HEK293T (cell line): ENCODE results near the gene ELMOD3.

Source experiments
- CTCF ChIA-PET: fragments of 350-600 bp; formaldehyde crosslinking; extraction: SDS; loops from one replicate; lab custom pipeline; 2021; ENCODE audit warnings: antibody characterized with exemption, inconsistent platforms; lab: Yijun Ruan, JAX
- POLR2A ChIA-PET: fragments of 350-600 bp; formaldehyde crosslinking; extraction: SDS; loops from one replicate; lab custom pipeline; 2020; ENCODE audit warnings: antibody characterized with exemption, inconsistent platforms; lab: Yijun Ruan, JAX
- DNase-seq: peaks from one replicate; pipeline ENCODE4 v3.0.0; 2012; ENCODE audit warnings: mixed read lengths; ENCODE audit errors: extremely low spot score
- ARNT ChIP-seq: fragments of 450-650 bp; IDR thresholded peaks from 2 replicates; pipeline ENCODE4 v1.6.1; 2017; ENCODE audit warnings: mild to moderate bottlenecking
- BHLHE40 ChIP-seq: fragments of 450-650 bp; IDR thresholded peaks from 2 replicates; pipeline ENCODE4 v1.6.1; 2016; ENCODE audit warnings: mild to moderate bottlenecking, moderate library complexity, borderline replicate concordance
- CTBP1 ChIP-seq: fragments of 450-650 bp; IDR thresholded peaks from 2 replicates; pipeline ENCODE4 v1.6.1; 2016; ENCODE audit warnings: borderline replicate concordance
- ELF4 ChIP-seq: fragments of 450-650 bp; IDR thresholded peaks from 2 replicates; pipeline ENCODE4 v1.6.1; 2017; ENCODE audit warnings: antibody characterized with exemption
- FOXA1 ChIP-seq: fragments of 450-650 bp; IDR thresholded peaks from 2 replicates; pipeline ENCODE4 v1.6.1; 2016; ENCODE audit warnings: mild to moderate bottlenecking
- FOXK2 ChIP-seq: fragments of 450-650 bp; IDR thresholded peaks from 2 replicates; pipeline ENCODE4 v1.6.1; 2016; ENCODE audit warnings: mild to moderate bottlenecking
- FOXM1 ChIP-seq: fragments of 450-650 bp; IDR thresholded peaks from 2 replicates; pipeline ENCODE4 v1.6.1; 2017; ENCODE audit warnings: mild to moderate bottlenecking, borderline replicate concordance
- HDGF ChIP-seq: fragments of 450-650 bp; IDR thresholded peaks from 2 replicates; pipeline ENCODE4 v1.6.1; 2017; ENCODE audit warnings: antibody characterized with exemption, borderline replicate concordance
- L3MBTL2 ChIP-seq: fragments of 450-650 bp; conservative IDR thresholded peaks from 2 replicates; pipeline ENCODE4 v1.6.1; 2016; ENCODE audit warnings: mild to moderate bottlenecking
- LEF1 ChIP-seq: fragments of 450-650 bp; IDR thresholded peaks from 2 replicates; pipeline ENCODE4 v1.6.1; 2017; ENCODE audit warnings: mild to moderate bottlenecking, borderline replicate concordance
- NFRKB ChIP-seq: fragments of 450-650 bp; IDR thresholded peaks from 2 replicates; pipeline ENCODE4 v1.6.1; 2016; ENCODE audit warnings: mild to moderate bottlenecking, moderate library complexity
- SP1 ChIP-seq: fragments of 450-650 bp; IDR thresholded peaks from 2 replicates; pipeline ENCODE4 v1.6.1; 2017
- SUZ12 ChIP-seq: fragments of 450-650 bp; IDR thresholded peaks from 2 replicates; pipeline ENCODE4 v1.6.1; 2016; ENCODE audit warnings: mild to moderate bottlenecking
- TARDBP ChIP-seq: fragments of 450-650 bp; IDR thresholded peaks from 2 replicates; pipeline ENCODE4 v1.6.1; 2016
- ZNF384 ChIP-seq: fragments of 450-650 bp; IDR thresholded peaks from 2 replicates; pipeline ENCODE4 v1.6.1; 2016
- TF ChIP-seq, protein P1 (sequence below): fragments of 450-650 bp; IDR thresholded peaks from 2 replicates; pipeline ENCODE4 v1.6.1; 2016

ELMOD3 gene

DNA sequence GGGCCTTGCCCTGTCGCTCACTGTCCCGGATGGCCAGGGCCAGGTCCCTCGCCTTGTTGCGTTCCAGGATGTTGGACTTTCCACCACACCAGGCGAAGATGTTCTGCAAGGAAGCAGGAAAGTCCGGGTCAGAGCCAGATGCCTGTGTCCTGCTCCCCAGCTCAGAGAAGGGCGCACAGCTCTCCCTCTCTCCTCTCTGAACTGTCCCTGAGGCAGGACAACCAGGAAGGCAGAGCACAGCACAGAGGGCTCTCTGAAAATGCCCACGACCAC is 44.5 kb downstream of the ELMOD3 start:
- DNase-seq, result no peak
- CTCF ChIA-PET, result no interaction called here
- TF ChIP-seq, protein P1, sequence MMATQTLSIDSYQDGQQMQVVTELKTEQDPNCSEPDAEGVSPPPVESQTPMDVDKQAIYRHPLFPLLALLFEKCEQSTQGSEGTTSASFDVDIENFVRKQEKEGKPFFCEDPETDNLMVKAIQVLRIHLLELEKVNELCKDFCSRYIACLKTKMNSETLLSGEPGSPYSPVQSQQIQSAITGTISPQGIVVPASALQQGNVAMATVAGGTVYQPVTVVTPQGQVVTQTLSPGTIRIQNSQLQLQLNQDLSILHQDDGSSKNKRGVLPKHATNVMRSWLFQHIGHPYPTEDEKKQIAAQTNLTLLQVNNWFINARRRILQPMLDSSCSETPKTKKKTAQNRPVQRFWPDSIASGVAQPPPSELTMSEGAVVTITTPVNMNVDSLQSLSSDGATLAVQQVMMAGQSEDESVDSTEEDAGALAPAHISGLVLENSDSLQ, result no peak
- no peak for TF ChIP-seq FOXK2
- TF ChIP-seq ELF4, result no peak
- TF ChIP-seq NFRKB, result no peak
- TF ChIP-seq BHLHE40, result no peak
- TF ChIP-seq L3MBTL2, result no peak
- no peak for TF ChIP-seq HDGF
- TF ChIP-seq LEF1, result no peak
- no peak for TF ChIP-seq FOXM1
- TF ChIP-seq ARNT, result no peak
- no peak for TF ChIP-seq FOXA1
- TF ChIP-seq SUZ12, result no peak
- no peak for TF ChIP-seq SP1
- TF ChIP-seq ZNF384, result no peak
- POLR2A ChIA-PET, result no interaction called here

DNA sequence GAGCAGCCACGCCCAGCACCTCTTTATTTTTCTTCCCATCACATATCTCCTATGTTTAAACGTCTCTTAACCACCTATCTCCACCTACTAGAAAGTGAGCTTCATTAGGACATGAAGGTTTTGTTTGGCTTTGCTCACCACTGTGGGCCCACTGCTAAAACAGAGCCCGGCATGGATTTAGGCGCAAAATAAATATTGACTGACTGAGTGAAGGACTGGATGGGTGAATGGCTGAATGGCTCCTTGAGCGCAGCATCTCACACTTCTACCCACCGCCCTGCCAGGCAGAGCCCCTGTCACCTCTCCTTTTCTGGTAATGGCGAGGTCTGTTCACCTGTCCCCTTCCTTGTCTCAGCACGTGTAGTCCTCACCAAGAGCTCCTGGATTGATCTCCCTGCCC is 45.5 kb downstream of the ELMOD3 start:
- POLR2A ChIA-PET, result interaction anchor here (1.4 kb wide), 1 partner anchor 18 kb away, joined by 6 read pairs; the partner anchor contains the start of gene SH2D6
- no peak for DNase-seq
- CTCF ChIA-PET, result no interaction called here
- no peak for TF ChIP-seq L3MBTL2
- TF ChIP-seq ZNF384, result no peak
- no peak for TF ChIP-seq ELF4
- no peak for TF ChIP-seq HDGF
- TF ChIP-seq BHLHE40, result no peak
- no peak for TF ChIP-seq NFRKB
- TF ChIP-seq CTBP1, result no peak
- TF ChIP-seq FOXA1, result no peak
- TF ChIP-seq SUZ12, result no peak
- TF ChIP-seq ARNT, result no peak
- TF ChIP-seq TARDBP, result no peak
- TF ChIP-seq FOXM1, result no peak
- TF ChIP-seq FOXK2, result no peak
- no peak for TF ChIP-seq LEF1

DNA sequence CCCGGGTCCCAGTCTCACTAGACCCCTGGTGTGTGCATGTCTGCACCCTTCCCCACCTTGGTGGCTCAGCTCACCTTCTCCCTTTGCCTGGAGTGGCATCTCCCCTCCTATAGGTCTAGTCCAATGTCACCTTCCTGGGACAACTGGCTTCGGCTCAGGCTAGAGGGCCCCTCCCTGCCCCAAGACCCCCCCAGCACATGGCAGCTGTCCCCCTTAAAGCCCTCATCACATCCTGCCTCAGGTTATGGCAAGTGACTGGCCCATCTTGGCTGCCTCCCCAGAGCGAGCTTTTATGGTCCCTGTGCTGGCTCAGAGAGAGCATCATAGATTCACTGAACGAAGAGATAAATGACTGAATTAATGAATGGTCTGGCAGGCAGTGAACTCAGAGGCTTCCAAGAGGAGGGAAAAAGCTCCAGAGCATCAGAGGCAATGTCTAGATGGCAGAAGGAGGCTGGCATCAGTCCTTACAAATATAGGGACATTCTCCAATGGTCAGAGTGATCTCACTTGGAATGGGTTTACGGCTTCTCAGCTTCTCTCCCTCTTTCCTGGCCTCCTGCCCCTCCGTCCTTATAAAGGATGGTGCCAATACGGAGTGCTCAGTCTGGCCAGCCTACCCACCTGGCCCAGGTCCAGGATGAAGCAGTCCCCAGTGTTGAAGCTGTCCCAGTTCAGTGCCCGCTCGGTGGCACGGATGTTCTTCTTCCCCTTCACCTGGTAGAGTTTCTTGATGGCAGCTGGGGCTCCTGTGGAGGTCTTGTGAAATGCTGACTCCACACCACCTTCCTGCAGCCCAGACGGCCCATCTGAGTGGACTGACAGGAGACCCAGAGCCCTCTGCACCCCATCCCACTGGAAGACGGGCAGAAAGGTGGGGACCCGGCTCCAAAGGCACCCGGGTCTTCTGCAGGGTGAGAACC is 46.2 kb downstream of the ELMOD3 start:
- POLR2A ChIA-PET, result interaction anchor here (1.4 kb wide), 1 partner anchor 17 kb away, joined by 6 read pairs; the partner anchor contains the start of gene SH2D6

DNA sequence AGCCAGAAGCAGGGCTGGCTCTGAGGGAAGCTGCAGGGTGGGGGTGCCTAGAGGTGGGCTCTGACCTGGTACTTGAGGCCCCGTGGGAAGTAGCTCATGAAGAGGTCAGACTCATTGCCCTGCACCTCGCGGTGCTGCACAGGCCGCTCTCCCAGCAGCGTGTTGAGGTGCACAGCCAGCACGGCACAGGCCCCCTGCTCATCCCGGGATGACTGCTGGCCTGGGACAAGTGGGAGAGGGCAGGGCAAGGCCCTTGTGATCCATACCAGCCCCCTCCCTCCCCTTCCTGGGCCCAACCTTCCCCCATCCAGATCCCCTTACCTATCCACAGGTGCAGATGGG is 46.9 kb downstream of the ELMOD3 start:
- TF ChIP-seq FOXK2 (no peak), LEF1 (no peak), ARNT (no peak), CTBP1 (no peak), FOXM1 (no peak), ZNF384 (no peak), HDGF (no peak), TARDBP (no peak), SUZ12 (no peak), SP1 (no peak), L3MBTL2 (no peak), BHLHE40 (no peak)
- TF ChIP-seq, protein P1, result no peak
- CTCF ChIA-PET, result no interaction called here
- no peak for DNase-seq
- POLR2A ChIA-PET, result no interaction called here

More for the DNA sequence above, 46.2 kb downstream of the ELMOD3 start:
- TF ChIP-seq LEF1, result no peak
- TF ChIP-seq L3MBTL2, result no peak
- TF ChIP-seq BHLHE40, result no peak
- TF ChIP-seq ARNT, result no peak
- TF ChIP-seq NFRKB, result no peak
- no peak for TF ChIP-seq FOXK2
- TF ChIP-seq FOXA1, result no peak
- no peak for TF ChIP-seq SP1
- TF ChIP-seq, protein P1, result no peak
- TF ChIP-seq CTBP1, result no peak
- TF ChIP-seq ELF4, result no peak
- no peak for TF ChIP-seq SUZ12
- TF ChIP-seq ZNF384, result no peak
- TF ChIP-seq TARDBP, result no peak
- no peak for TF ChIP-seq FOXM1
- TF ChIP-seq HDGF, result no peak
- DNase-seq, result no peak
- CTCF ChIA-PET, result no interaction called here

DNA sequence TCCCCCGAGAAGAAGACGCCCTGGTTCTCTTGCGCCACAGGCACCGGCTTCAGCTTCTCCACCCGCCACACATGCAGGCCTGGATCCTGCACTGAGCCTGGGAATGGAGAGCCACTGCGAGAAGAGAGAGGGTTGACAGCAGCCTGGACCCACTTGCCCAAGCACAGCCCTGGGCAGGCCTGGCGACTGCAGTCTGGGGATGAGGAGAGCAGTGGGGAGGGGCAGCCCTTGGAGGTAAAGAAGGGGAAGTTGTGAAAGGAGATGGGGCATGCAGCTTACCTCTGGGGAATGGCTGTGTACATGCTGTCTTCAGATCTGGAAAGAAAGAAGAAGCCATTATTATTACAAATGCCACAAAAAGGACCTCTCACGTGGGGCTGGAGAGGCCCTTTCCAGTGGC is 47.3 kb downstream of the ELMOD3 start:
- CTCF ChIA-PET, result no interaction called here
- POLR2A ChIA-PET, result no interaction called here
- DNase-seq, result no peak
- TF ChIP-seq CTBP1 (no peak), FOXK2 (no peak), L3MBTL2 (no peak), ARNT (no peak), ELF4 (no peak)

DNA sequence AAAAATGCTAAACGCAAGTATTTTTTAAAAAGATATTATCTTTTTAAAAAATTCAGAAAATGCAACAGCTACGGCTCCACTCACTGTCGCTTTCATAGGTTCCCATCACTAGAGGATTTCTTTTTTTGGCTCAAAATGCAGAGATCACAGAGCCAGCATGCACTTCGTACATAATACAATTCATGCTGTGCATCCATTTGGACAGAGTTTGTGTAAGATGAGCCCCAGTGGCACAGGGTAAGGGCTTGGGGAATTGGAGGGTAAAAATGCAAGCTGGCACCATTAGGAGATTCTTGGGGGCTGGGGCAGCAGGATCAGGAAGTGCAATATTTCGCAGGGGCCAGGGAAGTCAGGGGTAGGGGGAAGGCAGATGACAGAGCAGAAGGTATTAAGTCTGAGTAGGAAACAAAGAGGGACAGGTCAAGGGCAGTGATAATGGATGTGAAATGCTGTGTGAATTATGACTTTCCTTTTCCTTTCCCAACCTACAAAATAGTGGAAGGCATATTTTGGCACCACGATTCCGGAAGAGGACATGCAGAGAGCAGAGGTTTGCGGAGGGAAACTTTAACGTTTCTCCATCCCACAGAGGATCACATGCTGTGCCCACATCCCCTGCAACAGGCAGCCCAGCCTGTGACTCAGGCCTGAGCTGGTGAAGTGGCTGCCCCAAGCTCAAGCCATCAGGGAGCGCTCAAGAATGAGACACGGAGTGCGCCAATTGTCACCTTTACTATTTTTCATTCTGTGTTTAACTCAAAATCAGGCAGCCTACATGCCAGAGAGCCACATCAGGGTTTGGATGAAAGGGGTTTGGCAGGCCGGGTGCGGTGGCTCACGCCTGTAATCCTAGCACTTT is 50.9 kb downstream of the ELMOD3 start:
- ChIA-PET CTCF (no interaction called here), POLR2A (interaction anchor here (0.8 kb wide), 1 partner anchor 9 kb away, joined by 3 read pairs; no protein-coding TSS in a partner anchor)
- no peak for DNase-seq
- no peak for TF ChIP-seq SP1
- TF ChIP-seq TARDBP, result no peak
- no peak for TF ChIP-seq ELF4
- TF ChIP-seq FOXK2, result no peak
- no peak for TF ChIP-seq FOXM1
